Muscle of leg (tissue), 16 donors: Measurements from ENCODE around the gene RAB7B. TPM values are rescaled to one million over a fixed set of nuclear protein-coding genes. Genes with fewer than 3 reads are reported as not detected.
"Not testable (repeated sequence)": the region's sequence is repeated elsewhere in the genome, so short reads cannot be mapped to it uniquely, and the experiment has no call there.

ENCODE experiments used
- DNase-seq: peaks from one replicate; pipeline ENCODE4 v3.0.0; 2013
- H3K27ac ChIP-seq: one replicate; pipeline ENCODE4 v1.5.1; 2013; ENCODE audit warnings: mild to moderate bottlenecking, low read length, control low read depth
- H3K27me3 ChIP-seq: one replicate; pipeline ENCODE4 v1.6.1; 2013; ENCODE audit warnings: low read length; ENCODE audit not compliant: control insufficient read depth, insufficient read depth
- H3K36me3 ChIP-seq: one replicate; pipeline ENCODE4 v1.6.1; 2013; ENCODE audit warnings: low read length; ENCODE audit not compliant: control insufficient read depth, insufficient read depth
- H3K4me1 ChIP-seq: one replicate; pipeline ENCODE4 v1.6.1; 2013; ENCODE audit warnings: low read length; ENCODE audit not compliant: control insufficient read depth, insufficient read depth
- H3K4me3 ChIP-seq: one replicate; pipeline ENCODE4 v1.5.1; 2013; ENCODE audit warnings: low read length, control low read depth
- H3K9me3 ChIP-seq: replicated peaks from 2 replicates; pipeline ENCODE4 v1.6.1; 2013; ENCODE audit warnings: low read depth, low read length; ENCODE audit not compliant: control insufficient read depth
- WGBS: methylation state at CpG from one replicate; pipeline ENCODE4 v1.1.5; 2013; ENCODE audit warnings: missing lambda C conversion rate; ENCODE audit not compliant: insufficient coverage; 5-methylcytosine and 5-hydroxymethylcytosine counted together
- long read RNA-seq, 11 donors: transcript quantifications; one replicate each; lab custom pipeline, GENCODE V29; 2026
- polyA plus RNA-seq, 8 donors: library from polyadenylated mRNA; unstranded; fragments of 120-200 nt; gene quantifications; one replicate each; pipeline versions ENCODE4 v1.2.1 to v1.2.3, GENCODE V29; 2013; ENCODE audit warnings: inconsistent platforms in 1 of 8, low replicate concordance in 1 of 8; ENCODE audit not compliant: insufficient read length in 8 of 8, insufficient read depth in 1 of 8
- total RNA-seq: library from RNA; stranded (reverse); fragments of 120-200 nt; gene quantifications from one replicate; pipeline ENCODE4 v1.2.4, GENCODE V29; 2013

RAB7B gene
- total RNA-seq (10.6 TPM), polyA plus RNA-seq (10 to 100 TPM in 6 of 8 donors, 1 to 10 TPM in 2; 8.6 to 13.5 (median 11.1) TPM)
- long read RNA-seq, donor 1, partial matches to known transcripts: 0 of 2 reads
- long read RNA-seq, donor 1, other reads (novel, unspliced or antisense): 0 of 2 reads
- long read RNA-seq, donor 2: 0 reads
- long read RNA-seq, donor 3, partial matches to known transcripts: 0 of 3 reads
- long read RNA-seq, donor 3, other reads (novel, unspliced or antisense): 0 of 3 reads
- long read RNA-seq, donor 4, partial matches to known transcripts: 0 of 2 reads
- long read RNA-seq, donor 4, other reads (novel, unspliced or antisense): 0 of 2 reads
- long read RNA-seq, donor 5, transcript RAB7B-201 (6 exons, 2,888 nt): major isoform, 5 of 5 reads
- long read RNA-seq, donor 5, partial matches to known transcripts: 0 of 5 reads
- long read RNA-seq, donor 5, other reads (novel, unspliced or antisense): 0 of 5 reads
- long read RNA-seq, donor 6, transcript RAB7B-201 (6 exons, 2,888 nt): major isoform, 6 of 7 reads
- long read RNA-seq, donor 6, partial matches to known transcripts: 0 of 7 reads
- long read RNA-seq, donor 6, other reads (novel, unspliced or antisense): 0 of 7 reads
- long read RNA-seq, donor 7, partial matches to known transcripts: 0 of 5 reads
- long read RNA-seq, donor 7, other reads (novel, unspliced or antisense): 0 of 5 reads
- long read RNA-seq, donor 8, partial matches to known transcripts: 0 of 3 reads
- long read RNA-seq, donor 8, other reads (novel, unspliced or antisense): 0 of 3 reads
- long read RNA-seq, donor 9, partial matches to known transcripts: 0 of 1 reads
- long read RNA-seq, donor 9, other reads (novel, unspliced or antisense): 0 of 1 reads
- long read RNA-seq, donor 10, transcript RAB7B-201 (6 exons, 2,888 nt): major isoform, 7 of 7 reads
- long read RNA-seq, donor 10, partial matches to known transcripts: 0 of 7 reads
- long read RNA-seq, donor 10, other reads (novel, unspliced or antisense): 0 of 7 reads
- long read RNA-seq, donor 11, partial matches to known transcripts: 0 of 4 reads
- long read RNA-seq, donor 11, other reads (novel, unspliced or antisense): 0 of 4 reads

DNA sequence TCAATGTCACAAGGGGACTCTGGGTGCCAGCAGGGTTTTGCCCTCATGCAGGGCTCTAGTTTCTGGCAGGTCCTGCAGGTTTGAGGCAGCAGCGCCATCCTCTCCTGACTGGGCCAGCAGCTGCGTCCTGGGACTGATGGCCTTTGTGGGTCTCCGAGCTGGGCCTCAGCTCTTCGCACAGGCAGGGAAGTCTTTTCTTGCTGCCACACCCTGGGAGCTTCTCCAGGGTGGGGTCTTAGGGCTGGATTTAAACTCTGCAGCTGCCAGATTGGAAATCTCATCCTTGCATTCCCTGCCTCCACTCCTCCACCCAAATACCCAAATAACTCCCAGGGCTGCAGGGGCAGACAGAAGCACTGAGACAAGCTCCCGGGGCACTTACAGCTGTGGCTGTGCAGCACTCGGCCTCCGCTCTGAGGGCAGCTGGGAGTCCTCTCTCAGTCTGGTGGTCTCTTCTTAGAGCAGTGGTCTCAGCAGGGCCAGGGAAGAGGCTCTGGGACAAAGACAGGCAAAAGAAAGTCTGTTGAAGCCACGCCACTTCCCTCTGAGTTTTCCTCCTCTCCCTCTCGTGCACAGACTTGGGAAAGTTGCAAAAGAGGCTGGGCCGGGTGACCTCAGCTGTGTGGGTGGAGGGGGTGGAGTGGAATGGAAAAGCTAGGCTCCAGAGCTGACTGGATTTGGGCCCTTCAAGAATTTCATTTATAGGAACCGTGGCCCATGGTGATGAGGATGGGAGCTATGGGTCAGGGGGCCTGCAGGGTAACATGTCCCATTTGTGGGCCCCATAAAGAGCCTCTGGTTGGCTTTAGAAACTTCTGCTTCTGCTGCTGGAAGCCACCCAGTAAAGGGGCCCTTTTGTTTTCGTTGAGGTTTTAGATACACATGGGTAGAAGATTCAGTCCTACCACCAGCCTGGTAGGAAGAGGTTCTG lies at the start of gene RAB7B:
TSS of gene RAB7B (minus strand) at position 525 of the 931 bp plus-strand sequence. CDS start 9,260 bp downstream, outside the sequence.
- H3K27ac ChIP-seq: peak within 1 kb of the TSS; percentile 92
- H3K36me3 ChIP-seq: peaks cover 6% of the 10 kb centered on the region
- peak; percentile 93 for DNase-seq
- peak within 1 kb of the TSS; percentile 43 for H3K4me3 ChIP-seq
- 14% methylated on average over 7 of the region's 12 CpGs for WGBS
- no peaks in the 10 kb centered on the region for H3K27me3 ChIP-seq
- peaks cover 66% of the 10 kb centered on the region for H3K4me1 ChIP-seq
- no peaks in the 10 kb centered on the region for H3K9me3 ChIP-seq

GRCh38 chr1:206052231-206052865 lies 49.2 kb upstream of the RAB7B start:
- H3K27me3 ChIP-seq, H3K27ac ChIP-seq, DNase-seq, H3K4me3 ChIP-seq, H3K9me3 ChIP-seq, H3K36me3 ChIP-seq, H3K4me1 ChIP-seq: not testable (repeated sequence)
- WGBS: 100% methylated on average over 2 of the region's 8 CpGs

DNA sequence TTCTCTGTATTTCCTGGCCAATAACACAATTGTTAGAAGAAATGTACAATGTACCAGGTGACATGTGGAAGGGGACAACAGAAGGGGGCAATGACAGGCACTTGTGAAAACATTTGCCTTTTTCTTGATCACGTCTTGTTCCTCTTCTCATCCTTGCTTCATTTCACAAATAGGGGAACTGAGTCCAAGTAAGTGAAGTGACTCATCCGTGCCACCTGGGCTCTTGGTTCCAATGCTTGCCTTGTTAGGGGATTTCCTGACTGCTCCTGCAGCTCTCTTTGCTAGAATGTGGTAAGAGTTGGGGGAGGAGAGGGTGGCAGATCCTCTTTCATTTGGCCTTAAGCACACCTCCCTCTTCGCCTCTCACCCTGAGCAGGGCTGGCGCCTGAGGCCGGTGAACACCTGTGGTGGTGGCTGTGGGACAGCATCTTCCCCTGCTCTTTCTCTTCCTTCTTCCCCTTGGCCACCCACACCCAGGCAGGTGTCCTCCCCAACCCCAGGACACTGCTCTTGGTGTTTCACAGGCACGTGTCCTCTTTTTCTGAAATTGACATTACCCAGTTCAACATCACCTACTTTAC lies 47.5 kb upstream of the RAB7B start:
- no peaks in the 10 kb centered on the region for H3K9me3 ChIP-seq
- H3K27me3 ChIP-seq: peaks cover 3% of the 10 kb centered on the region
- DNase-seq: peak; percentile 33
- H3K36me3 ChIP-seq: no peaks in the 10 kb centered on the region
- H3K4me1 ChIP-seq: no peaks in the 10 kb centered on the region
- no peak overlapping the region for H3K27ac ChIP-seq
- WGBS: 75% methylated on average over 2 of the region's 6 CpGs
- H3K4me3 ChIP-seq: no peak overlapping the region

DNA sequence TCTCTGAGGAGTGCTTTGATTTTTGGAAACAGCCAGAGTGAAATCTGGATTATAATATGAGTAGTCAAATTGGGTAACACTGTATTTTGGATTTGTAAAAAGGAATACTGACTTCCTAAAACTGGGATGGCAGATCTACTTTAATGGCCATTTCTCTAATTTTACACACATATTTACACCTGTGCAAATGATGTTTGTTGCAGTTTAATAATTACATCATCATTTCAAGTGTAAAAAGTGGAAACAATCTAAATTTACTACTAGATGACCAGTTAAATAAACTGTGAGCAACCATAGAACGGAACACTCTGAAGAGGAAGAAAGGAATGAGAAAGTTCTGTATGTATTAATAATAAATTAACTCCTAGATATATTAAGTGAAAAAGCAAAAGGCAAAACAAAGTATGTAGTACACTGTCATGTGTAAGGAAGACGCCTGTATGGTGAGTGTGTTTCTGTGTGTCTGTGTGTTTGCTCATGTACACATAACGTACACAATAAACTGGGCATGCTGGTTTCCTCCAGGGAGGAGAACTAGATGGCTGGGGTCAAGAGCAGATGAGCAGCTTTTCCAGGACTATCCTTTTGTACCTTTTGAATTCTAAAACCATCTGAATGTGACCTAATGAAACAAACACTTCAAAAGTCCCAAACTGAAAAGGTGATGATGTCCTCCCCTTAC lies 46.9 kb upstream of the RAB7B start:
- no peak overlapping the region for H3K4me3 ChIP-seq
- no peak for DNase-seq
- no peaks in the 10 kb centered on the region for H3K9me3 ChIP-seq
- no peaks in the 10 kb centered on the region for H3K4me1 ChIP-seq
- no CpG with 5 or more reads among the region's 3 CpGs for WGBS
- H3K27ac ChIP-seq: no peak overlapping the region
- H3K27me3 ChIP-seq: peaks cover 3% of the 10 kb centered on the region
- no peaks in the 10 kb centered on the region for H3K36me3 ChIP-seq

DNA sequence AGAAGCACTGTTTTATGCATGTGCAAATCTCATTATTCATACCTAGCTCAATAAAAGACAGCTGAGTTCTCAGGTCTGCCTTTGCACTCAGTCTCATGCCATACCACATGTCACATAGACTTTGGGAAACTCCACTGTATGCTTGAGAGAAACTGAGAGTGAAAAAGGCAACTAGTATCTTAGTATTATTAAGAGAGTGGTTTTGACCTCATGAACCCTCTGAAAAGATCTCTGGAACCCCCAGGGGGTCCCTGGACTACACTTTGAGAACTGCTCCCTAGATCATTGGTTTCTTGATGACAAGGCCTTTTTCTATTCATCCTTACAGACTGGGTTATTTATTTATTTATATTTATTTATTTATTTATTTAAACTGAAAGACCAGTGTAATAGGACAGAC lies 46.1 kb upstream of the RAB7B start:
- Histone ChIP-seq H3K36me3 (no peaks in the 10 kb centered on the region), H3K4me1 (no peaks in the 10 kb centered on the region), H3K27me3 (peaks cover 3% of the 10 kb centered on the region), H3K9me3 (no peaks in the 10 kb centered on the region), H3K27ac (no peak overlapping the region), H3K4me3 (no peak overlapping the region)
- DNase-seq: no peak

DNA sequence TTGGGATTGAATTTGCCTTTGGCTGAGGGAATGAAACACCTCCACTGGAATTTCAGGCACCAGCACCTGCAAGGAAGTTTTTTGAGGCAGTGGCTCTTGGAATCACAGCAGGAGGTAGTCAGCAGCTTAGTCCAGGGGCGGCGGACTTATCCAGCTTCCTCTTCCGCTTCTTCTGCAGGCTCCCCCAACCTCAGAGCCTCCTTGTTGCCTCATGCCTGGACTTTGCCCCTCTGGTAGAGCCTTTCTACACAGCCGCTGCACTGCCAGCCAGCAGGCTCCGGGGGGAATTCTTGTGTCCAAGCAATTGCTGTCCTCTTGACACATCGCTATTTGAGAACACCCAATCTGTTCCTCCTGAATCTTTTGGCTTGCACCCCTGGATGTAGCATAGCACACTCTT lies 45.4 kb upstream of the RAB7B start:
- no peak for DNase-seq
- no peak overlapping the region for H3K4me3 ChIP-seq
- peaks cover 3% of the 10 kb centered on the region for H3K27me3 ChIP-seq
- WGBS: 62% methylated on average over 6 of the region's 6 CpGs
- no peaks in the 10 kb centered on the region for H3K4me1 ChIP-seq
- no peaks in the 10 kb centered on the region for H3K9me3 ChIP-seq
- H3K36me3 ChIP-seq: no peaks in the 10 kb centered on the region
- no peak overlapping the region for H3K27ac ChIP-seq

GRCh38 chr1:206047271-206047670 lies 44.1 kb upstream of the RAB7B start:
- WGBS: 26% methylated on average over 2 of the region's 4 CpGs
- Histone ChIP-seq H3K36me3 (no peaks in the 10 kb centered on the region), H3K27me3 (peaks cover 3% of the 10 kb centered on the region), H3K4me3 (no peak overlapping the region), H3K4me1 (no peaks in the 10 kb centered on the region), H3K9me3 (no peaks in the 10 kb centered on the region), H3K27ac (no peak overlapping the region)
- no peak for DNase-seq

DNA sequence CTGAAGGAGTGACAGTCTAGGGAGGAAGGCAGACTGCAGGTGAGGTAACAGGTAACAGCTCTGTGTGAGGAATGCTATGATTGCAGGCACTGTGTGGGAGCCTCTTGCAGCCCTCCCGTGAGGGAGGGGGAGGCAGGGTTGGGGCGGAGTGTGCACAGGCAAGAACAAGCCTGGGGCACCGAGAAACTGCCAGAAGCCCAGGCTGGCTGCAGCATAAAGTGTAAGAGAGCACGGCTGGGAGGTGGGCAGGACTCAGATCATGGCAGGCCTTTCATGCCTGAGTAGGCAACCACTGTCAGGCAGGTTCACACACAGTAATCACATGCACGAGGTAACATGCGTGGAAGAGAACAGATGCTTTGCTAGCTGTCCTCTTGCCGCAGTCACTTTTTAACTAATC lies 38.4 kb upstream of the RAB7B start:
- peaks cover 11% of the 10 kb centered on the region for H3K27me3 ChIP-seq
- H3K4me1 ChIP-seq: peaks cover 5% of the 10 kb centered on the region
- no peak overlapping the region for H3K4me3 ChIP-seq
- WGBS: 6% methylated on average over 3 of the region's 7 CpGs
- no peak overlapping the region for H3K27ac ChIP-seq
- H3K36me3 ChIP-seq: no peaks in the 10 kb centered on the region
- no peaks in the 10 kb centered on the region for H3K9me3 ChIP-seq
- DNase-seq: no peak
